H9 (cell line): ENCODE results near the gene TPM4. TPM values are rescaled to one million over a fixed set of nuclear protein-coding genes. Genes with fewer than 3 reads are reported as not detected.

Experiments
- DNase-seq: peaks from one replicate; pipeline ENCODE4 v3.0.0-alpha.2; 2017
- H2AFZ ChIP-seq: one replicate; pipeline ENCODE4 v1.6.1; 2013; ENCODE audit warnings: mild to moderate bottlenecking, low read length, control low read depth, moderate library complexity
- H2AK5ac ChIP-seq: 2 replicates; pipeline ENCODE4 v1.6.1; 2013; ENCODE audit warnings: low read length, control low read depth, mixed read lengths; ENCODE audit not compliant: insufficient read length
- H2BK120ac ChIP-seq: one replicate; pipeline ENCODE4 v1.6.1; 2013; ENCODE audit warnings: low read depth, mild to moderate bottlenecking, low read length, control low read depth, inconsistent platforms; ENCODE audit not compliant: poor library complexity, severe bottlenecking
- H2BK12ac ChIP-seq: 2 replicates; pipeline ENCODE4 v1.6.1; 2013; ENCODE audit warnings: low read length, control low read depth, mixed read lengths, low read depth; ENCODE audit not compliant: insufficient read length
- H2BK15ac ChIP-seq: 2 replicates; pipeline ENCODE4 v1.6.1; 2013; ENCODE audit warnings: low read depth, low read length, control low read depth
- H2BK20ac ChIP-seq: one replicate; pipeline ENCODE4 v1.6.1; 2013; ENCODE audit warnings: low read depth, mild to moderate bottlenecking, low read length, control low read depth, inconsistent platforms; ENCODE audit not compliant: poor library complexity, severe bottlenecking
- H2BK5ac ChIP-seq: 2 replicates; pipeline ENCODE4 v1.6.1; 2013; ENCODE audit warnings: low read length, control low read depth, mixed read lengths; ENCODE audit not compliant: insufficient read length
- H3K14ac ChIP-seq: 2 replicates; pipeline ENCODE4 v1.6.1; 2013; ENCODE audit warnings: low read length, control low read depth; ENCODE audit not compliant: insufficient read depth
- H3K18ac ChIP-seq: 2 replicates; pipeline ENCODE4 v1.6.1; 2013; ENCODE audit warnings: low read depth, mild to moderate bottlenecking, mixed read lengths, low read length, control low read depth; ENCODE audit not compliant: insufficient read length
- H3K23ac ChIP-seq: 2 replicates; pipeline ENCODE4 v1.6.1; 2013; ENCODE audit warnings: low read length, control low read depth, mixed read lengths, low read depth; ENCODE audit not compliant: insufficient read length
- H3K23me2 ChIP-seq: 2 replicates; pipeline ENCODE4 v1.6.1; 2013; ENCODE audit warnings: low read depth, mild to moderate bottlenecking, mixed read lengths, low read length, control low read depth; ENCODE audit not compliant: insufficient read length, poor library complexity, severe bottlenecking
- H3K27ac ChIP-seq: 2 replicates; pipeline ENCODE4 v1.5.1; 2013; ENCODE audit warnings: low read length, control low read depth, mixed read lengths, low read depth; ENCODE audit not compliant: insufficient read length
- H3K27me3 ChIP-seq: 2 replicates; pipeline ENCODE4 v1.6.1; 2013; ENCODE audit warnings: low read length, control low read depth, inconsistent platforms; ENCODE audit not compliant: insufficient read depth
- H3K4ac ChIP-seq: 2 replicates; pipeline ENCODE4 v1.6.1; 2013; ENCODE audit warnings: low read depth, mild to moderate bottlenecking, control low read depth, inconsistent platforms, low read length, moderate library complexity
- H3K4me1 ChIP-seq: 2 replicates; pipeline ENCODE4 v1.6.1; 2013; ENCODE audit warnings: low read length, control low read depth, inconsistent platforms; ENCODE audit not compliant: insufficient read depth
- H3K4me2 ChIP-seq: 2 replicates; pipeline ENCODE4 v1.6.1; 2013; ENCODE audit warnings: low read length, control low read depth, mixed read lengths; ENCODE audit not compliant: insufficient read length, insufficient read depth
- H3K56ac ChIP-seq: 2 replicates; pipeline ENCODE4 v1.6.1; 2013; ENCODE audit warnings: low read depth, mild to moderate bottlenecking, mixed read lengths, low read length, control low read depth; ENCODE audit not compliant: insufficient read length
- H3K79me1 ChIP-seq: 2 replicates; pipeline ENCODE4 v1.6.1; 2013; ENCODE audit warnings: low read depth, mild to moderate bottlenecking, moderate library complexity, low read length, control low read depth, inconsistent platforms; ENCODE audit not compliant: insufficient read depth, poor library complexity, severe bottlenecking
- H3K79me2 ChIP-seq: 2 replicates; pipeline ENCODE4 v1.6.1; 2013; ENCODE audit warnings: low read length, control low read depth, inconsistent platforms; ENCODE audit not compliant: insufficient read depth
- H3K9ac ChIP-seq: 2 replicates; pipeline ENCODE4 v1.6.1; 2013; ENCODE audit warnings: low read length, control low read depth, mixed read lengths; ENCODE audit not compliant: insufficient read length; ENCODE audit errors: extremely low read depth
- H3K9me3 ChIP-seq: one replicate; pipeline ENCODE4 v1.6.1; 2013; ENCODE audit warnings: low read depth, low read length, inconsistent platforms; ENCODE audit not compliant: control insufficient read depth
- H3T11ph ChIP-seq: one replicate; pipeline ENCODE4 v1.6.1; 2013; ENCODE audit warnings: mild to moderate bottlenecking, low read length, control low read depth, inconsistent platforms
- H4K20me1 ChIP-seq: one replicate; pipeline ENCODE4 v1.6.1; 2013; ENCODE audit not compliant: control insufficient read depth, insufficient read length, insufficient read depth
- H4K5ac ChIP-seq: 2 replicates; pipeline ENCODE4 v1.6.1; 2013; ENCODE audit warnings: low read depth, mild to moderate bottlenecking, mixed read lengths, low read length, control low read depth; ENCODE audit not compliant: insufficient read length
- H4K8ac ChIP-seq: replicated peaks from 2 replicates; pipeline ENCODE4 v1.6.1; 2013; ENCODE audit warnings: low read length, control low read depth, mixed read lengths, low read depth; ENCODE audit not compliant: insufficient read length
- H4K91ac ChIP-seq: 2 replicates; pipeline ENCODE4 v1.6.1; 2013; ENCODE audit warnings: low read depth, mild to moderate bottlenecking, moderate library complexity, mixed read lengths, low read length, control low read depth; ENCODE audit not compliant: insufficient read length
- H3K27ac Mint-ChIP-seq, 3 experiments: 2 replicates in 2 of 3; 3 replicates in 1 of 3; pipeline ENCODE4 v1.8.0; 2020 to 2021; ENCODE audit warnings: mixed read lengths in 3 of 3, mild to moderate bottlenecking in 1 of 3, moderate library complexity in 1 of 3
- H3K27me3 Mint-ChIP-seq: 2 replicates; pipeline ENCODE4 v1.8.0; 2021; ENCODE audit warnings: low read depth, mild to moderate bottlenecking, moderate library complexity, mixed read lengths
- H3K36me3 Mint-ChIP-seq, 3 experiments: 2 replicates in 2 of 3; 3 replicates in 1 of 3; pipeline ENCODE4 v1.8.0; 2020 to 2021; ENCODE audit warnings: low read depth in 3 of 3, mixed read lengths in 3 of 3; ENCODE audit not compliant: insufficient read depth in 1 of 3
- H3K4me1 Mint-ChIP-seq, 2 experiments: 2 replicates each; pipeline ENCODE4 v1.8.0; 2020; ENCODE audit warnings: mixed read lengths in 2 of 2
- H3K4me3 Mint-ChIP-seq, 2 experiments: 2 replicates in 1 of 2; 3 replicates in 1 of 2; pipeline ENCODE4 v1.8.0; 2020 to 2021; ENCODE audit warnings: mild to moderate bottlenecking in 2 of 2, mixed read lengths in 2 of 2, moderate library complexity in 1 of 2
- H3K9me3 Mint-ChIP-seq, 2 experiments: 2 replicates in 1 of 2; 3 replicates in 1 of 2; pipeline ENCODE4 v1.8.0; 2020; ENCODE audit warnings: mild to moderate bottlenecking in 2 of 2, mixed read lengths in 2 of 2, moderate library complexity in 1 of 2
- CTCF ChIP-seq: fragments of 200-600 bp; sonication (generic); conservative IDR thresholded peaks from 3 replicates; pipeline ENCODE4 v1.8.0; 2021; ENCODE audit warnings: antibody characterized with exemption, mild to moderate bottlenecking
- WGBS: extraction: QIAGEN DNeasy Blood & Tissue Kit; methylation state at CpG from one replicate; pipeline ENCODE4 v1.1.7; 2013; ENCODE audit warnings: missing lambda C conversion rate, low lambda C conversion rate, mixed read lengths; ENCODE audit not compliant: insufficient read length; ENCODE audit errors: extremely low coverage; 5-methylcytosine and 5-hydroxymethylcytosine counted together
- total RNA-seq: library from RNA; stranded (reverse); gene quantifications from 2 replicates; pipeline ENCODE4 v1.2.1, GENCODE V29; 2021

TPM4 gene
- total RNA-seq, 1 experiment from 2014 or later = 431 TPM

GRCh38 chr19:16070366-16070990, 5.8 kb upstream of the TPM4 start:
- no peak overlapping the region for H2AK5ac ChIP-seq
- no peak overlapping the region for H3K27ac ChIP-seq
- no peaks in the 10 kb centered on the region for H3K9me3 ChIP-seq
- no peak overlapping the region for H2BK120ac ChIP-seq
- WGBS = no CpG with 5 or more reads among the region's 16 CpGs
- no peak overlapping the region for H3K23ac ChIP-seq
- Mint-ChIP-seq H3K36me3 (no peaks in the 10 kb centered on the region; a peak in 1 of 7 replicates), H3K27me3 (no peaks in the 10 kb centered on the region), H3K9me3 (no peaks in the 10 kb centered on the region), H3K27ac (no peak overlapping the region), H3K4me1 (peaks cover 27 to 28% of the 10 kb centered on the region in 2 experiments), H3K4me3 (no peak overlapping the region)
- no peak overlapping the region for H3K4ac ChIP-seq
- no peaks in the 10 kb centered on the region for H3K27me3 ChIP-seq
- peaks cover under 1% of the 10 kb centered on the region for H3K23me2 ChIP-seq
- H3K4me1 ChIP-seq = peaks cover 1% of the 10 kb centered on the region; the same call in 1 of the 2 replicates
- H4K91ac ChIP-seq = no peak overlapping the region
- H4K5ac ChIP-seq = no peak overlapping the region
- no peaks in the 10 kb centered on the region for H4K20me1 ChIP-seq
- H3T11ph ChIP-seq = no peak overlapping the region
- no peak overlapping the region for H3K9ac ChIP-seq
- DNase-seq = no peak
- TF ChIP-seq CTCF = no peak
- no peaks in the 10 kb centered on the region for H3K79me1 ChIP-seq
- no peak overlapping the region for H3K56ac ChIP-seq
- H3K14ac ChIP-seq = no peak overlapping the region
- no peaks in the 10 kb centered on the region for H3K79me2 ChIP-seq
- no peak overlapping the region for H2AFZ ChIP-seq
- H2BK12ac ChIP-seq = no peak overlapping the region
- no peak overlapping the region for H2BK20ac ChIP-seq
- H2BK15ac ChIP-seq = no peak overlapping the region
- H2BK5ac ChIP-seq = no peak overlapping the region
- no peak overlapping the region for H4K8ac ChIP-seq
- H3K18ac ChIP-seq = no peak overlapping the region
- H3K4me2 ChIP-seq = no peak overlapping the region
